IMR-90 (cell line): Measurements from ENCODE around the gene CC2D1A.

Experiments used
- POLR2A ChIP-seq: IDR thresholded peaks from 2 replicates; pipeline ENCODE4 v1.6.1; 2012; ENCODE audit warnings: mild to moderate bottlenecking, low read depth, low read length
- RFX5 ChIP-seq: IDR thresholded peaks from 2 replicates; pipeline ENCODE4 v1.8.0; 2012; ENCODE audit warnings: low read depth, mild to moderate bottlenecking, low read length, moderate library complexity
- TF ChIP-seq, protein P1 (sequence below): conservative IDR thresholded peaks from 2 replicates; pipeline ENCODE4 v1.5.1; 2012; ENCODE audit warnings: mild to moderate bottlenecking, low read depth, low read length, improper control_type of control experiment

GRCh38 chr19:13959962-13960862, 54.2 kb downstream of the CC2D1A start:
- TF ChIP-seq, protein P1, sequence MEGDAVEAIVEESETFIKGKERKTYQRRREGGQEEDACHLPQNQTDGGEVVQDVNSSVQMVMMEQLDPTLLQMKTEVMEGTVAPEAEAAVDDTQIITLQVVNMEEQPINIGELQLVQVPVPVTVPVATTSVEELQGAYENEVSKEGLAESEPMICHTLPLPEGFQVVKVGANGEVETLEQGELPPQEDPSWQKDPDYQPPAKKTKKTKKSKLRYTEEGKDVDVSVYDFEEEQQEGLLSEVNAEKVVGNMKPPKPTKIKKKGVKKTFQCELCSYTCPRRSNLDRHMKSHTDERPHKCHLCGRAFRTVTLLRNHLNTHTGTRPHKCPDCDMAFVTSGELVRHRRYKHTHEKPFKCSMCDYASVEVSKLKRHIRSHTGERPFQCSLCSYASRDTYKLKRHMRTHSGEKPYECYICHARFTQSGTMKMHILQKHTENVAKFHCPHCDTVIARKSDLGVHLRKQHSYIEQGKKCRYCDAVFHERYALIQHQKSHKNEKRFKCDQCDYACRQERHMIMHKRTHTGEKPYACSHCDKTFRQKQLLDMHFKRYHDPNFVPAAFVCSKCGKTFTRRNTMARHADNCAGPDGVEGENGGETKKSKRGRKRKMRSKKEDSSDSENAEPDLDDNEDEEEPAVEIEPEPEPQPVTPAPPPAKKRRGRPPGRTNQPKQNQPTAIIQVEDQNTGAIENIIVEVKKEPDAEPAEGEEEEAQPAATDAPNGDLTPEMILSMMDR = peak; percentile 29; the same call in 1 of the 2 replicates
- TF ChIP-seq RFX5 (no peak), POLR2A (no peak)
